Loucy (cell line): Measurements from ENCODE around the gene ARHGAP40.

Experiments used
- CTCF ChIP-seq: fragments of 200-600 bp; sonication (generic); conservative IDR thresholded peaks from 2 replicates; pipeline ENCODE4 v1.5.1; 2014; ENCODE audit warnings: mild to moderate bottlenecking, antibody characterized with exemption, low read length
- EZH2phosphoT487 ChIP-seq: fragments of 200-600 bp; IDR thresholded peaks from 2 replicates; pipeline ENCODE4 v1.6.1; 2018; ENCODE audit warnings: antibody characterized with exemption, mild to moderate bottlenecking, moderate library complexity, borderline replicate concordance

- TF ChIP-seq CTCF (no peak), EZH2phosphoT487 (no peak)
Measured at GRCh38 chr20:38566036-38566598, 35.5 kb upstream of the ARHGAP40 start.
